Fibroblast of lung (primary cell): Measurements from ENCODE around the gene UTS2R.

Source experiments
- EZH2 ChIP-seq: IDR thresholded peaks from 2 replicates; pipeline ENCODE4 v1.5.1; 2012; ENCODE audit warnings: low read length, control low read depth, mild to moderate bottlenecking; ENCODE audit errors: missing control alignments
- TF ChIP-seq, protein P1 (sequence below), 2 donors: IDR thresholded peaks in 1 of 2; conservative IDR thresholded peaks in 1 of 2; 1 replicate in 1 of 2; 2 replicates in 1 of 2; pipeline ENCODE4 v1.5.1; 2011 to 2012; ENCODE audit warnings: low read length in 2 of 2, control low read depth in 1 of 2, inconsistent platforms in 1 of 2, low read depth in 1 of 2, mild to moderate bottlenecking in 1 of 2

DNA sequence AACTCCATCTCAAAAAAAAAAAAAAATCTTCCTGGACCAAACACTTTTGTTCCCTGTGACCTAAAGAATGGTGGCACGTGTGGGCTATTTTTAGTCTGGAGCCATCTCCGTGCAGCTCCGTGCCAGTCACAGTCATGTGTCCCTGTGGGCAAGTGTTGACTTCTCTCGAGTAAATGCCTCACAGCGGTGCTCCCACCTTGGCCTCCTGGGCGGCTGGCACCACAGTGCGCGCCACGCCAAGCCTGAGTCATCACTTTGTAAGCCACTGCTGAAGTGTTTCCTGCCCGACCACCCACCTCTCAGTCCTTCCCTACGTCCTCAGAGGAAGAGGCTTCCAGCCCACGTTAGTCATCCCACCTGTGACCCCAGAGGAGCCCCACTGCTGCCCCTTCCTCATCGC lies 35.7 kb downstream of the UTS2R start:
- TF ChIP-seq, protein P1, sequence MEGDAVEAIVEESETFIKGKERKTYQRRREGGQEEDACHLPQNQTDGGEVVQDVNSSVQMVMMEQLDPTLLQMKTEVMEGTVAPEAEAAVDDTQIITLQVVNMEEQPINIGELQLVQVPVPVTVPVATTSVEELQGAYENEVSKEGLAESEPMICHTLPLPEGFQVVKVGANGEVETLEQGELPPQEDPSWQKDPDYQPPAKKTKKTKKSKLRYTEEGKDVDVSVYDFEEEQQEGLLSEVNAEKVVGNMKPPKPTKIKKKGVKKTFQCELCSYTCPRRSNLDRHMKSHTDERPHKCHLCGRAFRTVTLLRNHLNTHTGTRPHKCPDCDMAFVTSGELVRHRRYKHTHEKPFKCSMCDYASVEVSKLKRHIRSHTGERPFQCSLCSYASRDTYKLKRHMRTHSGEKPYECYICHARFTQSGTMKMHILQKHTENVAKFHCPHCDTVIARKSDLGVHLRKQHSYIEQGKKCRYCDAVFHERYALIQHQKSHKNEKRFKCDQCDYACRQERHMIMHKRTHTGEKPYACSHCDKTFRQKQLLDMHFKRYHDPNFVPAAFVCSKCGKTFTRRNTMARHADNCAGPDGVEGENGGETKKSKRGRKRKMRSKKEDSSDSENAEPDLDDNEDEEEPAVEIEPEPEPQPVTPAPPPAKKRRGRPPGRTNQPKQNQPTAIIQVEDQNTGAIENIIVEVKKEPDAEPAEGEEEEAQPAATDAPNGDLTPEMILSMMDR (conservative IDR thresholded peaks at IDR 0.05 in 1 of 2, IDR thresholded peaks at IDR 0.05 in 1 of 2; ENCODE audit: low read depth in 1 of 2, low read length in 2 of 2), result no peak
- TF ChIP-seq EZH2, result no peak
